Heart right ventricle (tissue), 16 donors: ENCODE measurements around the gene YPEL3. TPM values are rescaled to one million over a fixed set of nuclear protein-coding genes. Genes with fewer than 3 reads are reported as not detected.

Experiments
- ATAC-seq, 8 donors: fragments of 200-7000 bp; cut with Tn5 transposase; one replicate each; pipeline ENCODE4 v1.9.1; 2020; ENCODE audit warnings: mild to moderate bottlenecking in 8 of 8, moderate library complexity in 8 of 8, moderate number of reproducible peaks in 1 of 8
- DNase-seq, 2 donors: peaks; one replicate each; pipeline ENCODE4 v3.0.0-alpha.2; 2020
- H3K27ac ChIP-seq, 10 donors: fragments of 200-600 bp; sonication (generic) in 2 of 10; one replicate each; pipeline versions ENCODE4 v1.5.0 to v1.8.0; 2020 to 2022; ENCODE audit warnings: mild to moderate bottlenecking in 3 of 10
- H3K27me3 ChIP-seq, 7 donors: fragments of 200-600 bp; one replicate each; pipeline ENCODE4 v1.8.0; 2021 to 2022; ENCODE audit warnings: mild to moderate bottlenecking in 2 of 7
- H3K36me3 ChIP-seq, 9 donors: fragments of 200-600 bp; sonication (generic) in 1 of 9; one replicate each; pipeline versions ENCODE4 v1.5.0 to v1.8.0; 2020 to 2022; ENCODE audit warnings: mild to moderate bottlenecking in 2 of 9
- H3K4me1 ChIP-seq, 9 donors: fragments of 200-600 bp; sonication (generic) in 1 of 9; one replicate each; pipeline versions ENCODE4 v1.5.0 to v1.8.0; 2020 to 2022; ENCODE audit warnings: mild to moderate bottlenecking in 4 of 9
- H3K4me3 ChIP-seq, 10 donors: fragments of 200-600 bp; sonication (generic) in 2 of 10; one replicate each; pipeline versions ENCODE4 v1.5.0 to v1.8.0; 2020 to 2022; ENCODE audit warnings: mild to moderate bottlenecking in 7 of 10, moderate library complexity in 2 of 10
- H3K9me3 ChIP-seq, 11 donors: fragments of 200-600 bp in 10 of 11; sonication (generic) in 2 of 11; one replicate each; pipeline versions ENCODE4 v1.5.0 to v1.8.0; 2013 to 2022; ENCODE audit warnings: mild to moderate bottlenecking in 2 of 11, control low read depth in 1 of 11, moderate library complexity in 1 of 11
- CTCF ChIP-seq, 9 donors: fragments of 200-600 bp; sonication (generic) in 2 of 9; IDR thresholded peaks; one replicate each; pipeline versions ENCODE4 v1.5.0 to v1.8.0; 2021 to 2022; ENCODE audit warnings: antibody characterized with exemption in 9 of 9, mild to moderate bottlenecking in 5 of 9, moderate library complexity in 1 of 9
- WGBS, 2 donors: extraction: QIAGEN DNeasy Blood & Tissue Kit; methylation state at CpG; one replicate each; pipeline ENCODE4 v1.1.7; 2013; ENCODE audit warnings: inconsistent platforms in 1 of 2; 5-methylcytosine and 5-hydroxymethylcytosine counted together
- intact Hi-C, 10 donors: fragments of 100-400 bp; cut with DNase I; formaldehyde crosslinking; loops; one replicate each; pipeline versions ENCODE4 v1.11.1 to v1.14.2; 2022
- polyA plus RNA-seq, 2 donors: library from polyadenylated mRNA; stranded (reverse); fragments of 200-250 nt; gene quantifications; one replicate each; pipeline ENCODE4 v1.2.3, GENCODE V29; 2013
- total RNA-seq, 10 donors: library from RNA; stranded (reverse); fragmentation: NEBNext Ultra II Directional in 3 of 10; extraction: Animal tissue kit (Norgen Biotek cat#: 25700) in 3 of 10; gene quantifications; one replicate each; pipeline versions ENCODE4 v1.2.1 to v1.2.4, GENCODE V29; 2021 to 2023
- donor health status: Arrhythmogenic right ventricular cardiomyopathy.
- donor health status: ischemic (EF 13 %, LVEDD 7.1; RV severe dilation, severe dysfunction).
- donor health status: healthy with polysubstance abuse.
- donor health status: DM: no; HTN: yes; CAD: no.
- donor health status: DM: no; HTN: no; CAD: no.
- donor health status: ischemic (EF 25% LVEDD 6.9; RV normal size, moderate dysfunction).
- donor health status: ischemic (EF 25% LVEDD 5.7; RV mildly dilated, moderate dysfunction).
- donor health status: healthy.
- donor health status: DM: yes; HTN: yes; CAD: no.
- donor health status: Ischemic cardiomyopathy.
- donor health status: ischemic (EF 35%, LVEDD 5.7; RV mildly dilated, moderate dysfunction).
- donor health status: nonischemic (EF 11% LVEDD 7.7; RV severe dilation, severe dysfunction).
- donor health status: DM: yes; HTN: yes; CAD: no.
- donor health status: PGD.
- donor health status: ischemic (EF 29% LVEDD 5.4; RV normal size, mild dysfunction).
- donor health status: nonischemic (EF 23%, LVEDD 6.1; RV moderate dilation, normal function).

The YPEL3 gene
- total and polyA plus RNA-seq, 12 donors, result 31.5 to 203 (median 46.6) TPM

- intact Hi-C loops, result no loop called here
- Histone ChIP-seq H3K4me3 (no peak overlapping the region), H3K27ac (peak overlapping the region in 2 of 10 donors; percentile 41 to 65), H3K36me3 (peaks cover 0 to 49% (median 16%) of the 10 kb centered on the region in 9 donors), H3K9me3 (no peaks in the 10 kb centered on the region), H3K27me3 (no peaks in the 10 kb centered on the region), H3K4me1 (peaks cover 0 to 54% (median 9%) of the 10 kb centered on the region in 9 donors)
- no peak for DNase-seq
- no peak for TF ChIP-seq CTCF (IDR thresholded peaks at IDR 0.05)
- WGBS, 2 donors, result 78 to 80% methylated on average over 27 of the region's 27 CpGs
- no peak for ATAC-seq
These were observed 9.5 kb downstream of the YPEL3 start for GRCh38 chr16:30086291-30087140.

- no peaks in the 10 kb centered on the region for H3K9me3 ChIP-seq
- WGBS, 2 donors, result 78 to 80% methylated on average over 6 of the region's 6 CpGs
- H3K4me1 ChIP-seq, result peaks cover 0 to 47% (median 2%) of the 10 kb centered on the region in 9 donors
- no peak for TF ChIP-seq CTCF (IDR thresholded peaks at IDR 0.05)
- H3K4me3 ChIP-seq, result no peak overlapping the region
- peak overlapping the region in 8 of 10 donors; percentile 12 to 47 (median 20) for H3K27ac ChIP-seq
- no peaks in the 10 kb centered on the region for H3K27me3 ChIP-seq
- ATAC-seq (no peak), DNase-seq (no peak)
- H3K36me3 ChIP-seq, result peaks cover 0 to 56% (median 23%) of the 10 kb centered on the region in 9 donors
- intact Hi-C loops, result no loop called here
These were observed 10.2 kb downstream of the YPEL3 start for GRCh38 chr16:30085820-30086219.

DNA sequence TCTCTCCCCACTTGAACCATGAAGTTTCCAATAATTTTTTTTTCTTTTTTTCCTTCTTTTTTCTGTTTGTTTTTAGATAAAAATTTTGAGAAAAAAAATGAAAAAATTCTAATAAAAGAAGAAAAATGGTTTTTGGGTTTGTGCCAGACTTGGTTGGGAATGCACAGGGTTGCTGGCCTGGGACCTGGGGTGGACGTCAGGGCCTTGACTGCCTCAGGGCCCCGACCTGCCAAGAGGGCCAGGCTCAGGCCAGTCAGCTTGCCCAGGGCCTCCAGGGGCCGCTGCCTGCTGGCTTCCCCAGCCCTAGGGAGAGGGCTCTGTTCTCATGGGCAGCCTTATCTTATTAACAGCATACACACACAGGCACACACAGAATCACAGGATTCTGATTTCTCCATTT lies 10.8 kb downstream of the YPEL3 start:
- Histone ChIP-seq H3K27ac (peak overlapping the region in 8 of 10 donors; percentile 12 to 47 (median 20)), H3K4me1 (peaks cover 0 to 41% (median 0%) of the 10 kb centered on the region in 9 donors), H3K4me3 (no peak overlapping the region), H3K36me3 (peaks cover 0 to 61% (median 26%) of the 10 kb centered on the region in 9 donors), H3K27me3 (no peaks in the 10 kb centered on the region), H3K9me3 (no peaks in the 10 kb centered on the region)
- WGBS, 2 donors, result 57 to 68% methylated on average over 3 of the region's 3 CpGs
- DNase-seq (no peak), ATAC-seq (peak in 1 of 8 donors; percentile 31)
- TF ChIP-seq CTCF (IDR thresholded peaks at IDR 0.05), result no peak
- intact Hi-C loops, result no loop called here

GRCh38 chr16:30084816-30085159 lies 11.2 kb downstream of the YPEL3 start:
- peaks cover 0 to 66% (median 30%) of the 10 kb centered on the region in 9 donors for H3K36me3 ChIP-seq
- no peaks in the 10 kb centered on the region for H3K9me3 ChIP-seq
- no peak overlapping the region for H3K4me3 ChIP-seq
- peak; percentile 14 to 69 (median 22) for ATAC-seq
- peaks cover 0 to 37% (median 0%) of the 10 kb centered on the region in 9 donors for H3K4me1 ChIP-seq
- no peak for TF ChIP-seq CTCF (IDR thresholded peaks at IDR 0.05)
- intact Hi-C loops, result no loop called here
- peak in 1 of 2 donors; percentile 67 for DNase-seq
- H3K27ac ChIP-seq, result peak overlapping the region in 4 of 10 donors; percentile 16 to 47 (median 42)
- no peaks in the 10 kb centered on the region for H3K27me3 ChIP-seq
- 59 to 65% methylated on average over 17 of the region's 17 CpGs for WGBS, 2 donors
